Right kidney (tissue), 1 donor: ENCODE data around the gene SPECC1.
"Not testable (repeated sequence)": the region's sequence is repeated elsewhere in the genome, so short reads cannot be mapped to it uniquely, and the experiment has no call there.

Experiments used
- DNase-seq: peaks from one replicate; pipeline ENCODE4 v3.0.0-alpha.2; 2016

Gene SPECC1

GRCh38 chr17:20315821-20316220, 306.7 kb downstream of the SPECC1 start:
- no peak for DNase-seq

- peak; percentile 66 for DNase-seq
These were observed 311.5 kb downstream of the SPECC1 start for GRCh38 chr17:20320535-20321229.

GRCh38 chr17:20321357-20321756, 312.2 kb downstream of the SPECC1 start:
- not testable (repeated sequence) for DNase-seq

- not testable (repeated sequence) for DNase-seq
These were observed 318.6 kb downstream of the SPECC1 start for GRCh38 chr17:20327739-20328138.

GRCh38 chr17:20351405-20351804, 342.2 kb downstream of the SPECC1 start:
- DNase-seq: not testable (repeated sequence)

GRCh38 chr17:20352567-20352966, 343.4 kb downstream of the SPECC1 start:
- not testable (repeated sequence) for DNase-seq

DNA sequence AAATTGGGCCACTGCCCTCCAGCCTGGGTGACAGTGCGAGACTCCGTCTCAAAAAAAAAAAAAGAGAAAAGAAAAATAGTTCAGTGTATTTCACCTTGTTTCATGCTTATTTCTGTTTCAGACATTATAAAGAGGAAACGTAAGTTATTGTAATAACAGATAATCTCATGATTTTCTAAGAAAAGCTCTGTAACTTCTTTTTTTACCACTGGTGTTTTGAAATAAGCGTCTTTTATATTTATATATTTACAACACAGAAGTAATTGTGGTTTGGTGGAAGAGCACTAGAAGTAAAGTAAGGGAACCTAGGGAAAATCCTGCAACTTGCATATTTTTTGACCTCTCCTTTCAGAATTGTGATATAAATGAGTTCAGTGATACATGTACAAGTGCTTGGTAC, 354.7 kb downstream of the SPECC1 start:
- DNase-seq: not testable (repeated sequence)
